Upper lobe of right lung (tissue), 1 donor: ENCODE measurements around the gene SMIM1. TPM values are rescaled to one million over a fixed set of nuclear protein-coding genes. Genes with fewer than 3 reads are reported as not detected.
"Not testable (repeated sequence)": the region's sequence is repeated elsewhere in the genome, so short reads cannot be mapped to it uniquely, and the experiment has no call there.

Experiments used
- ATAC-seq: fragments of 200-7000 bp; cut with Tn5 transposase; one replicate; pipeline ENCODE4 v1.9.1; 2020; ENCODE audit warnings: mild to moderate bottlenecking, moderate library complexity
- DNase-seq: peaks from one replicate; pipeline ENCODE4 v3.0.0-alpha.2; 2020
- H3K27ac ChIP-seq: fragments of 200-600 bp; one replicate; pipeline ENCODE4 v1.8.0; 2022
- H3K27me3 ChIP-seq: fragments of 200-600 bp; one replicate; pipeline ENCODE4 v1.8.0; 2022; ENCODE audit warnings: mild to moderate bottlenecking
- H3K36me3 ChIP-seq: fragments of 200-600 bp; one replicate; pipeline ENCODE4 v1.8.0; 2022
- H3K4me1 ChIP-seq: fragments of 200-600 bp; one replicate; pipeline ENCODE4 v1.8.0; 2022
- H3K4me3 ChIP-seq: fragments of 200-600 bp; one replicate; pipeline ENCODE4 v1.8.0; 2022; ENCODE audit warnings: mild to moderate bottlenecking
- H3K9me3 ChIP-seq: fragments of 200-600 bp; one replicate; pipeline ENCODE4 v1.8.0; 2022
- intact Hi-C: fragments of 100-400 bp; cut with DNase I; formaldehyde crosslinking; loops from one replicate; pipeline ENCODE4 v1.11.0; 2022
- total RNA-seq: library from RNA; stranded (reverse); fragmentation: NEBNext Ultra II Directional; extraction: Animal tissue kit (Norgen Biotek cat#: 25700); gene quantifications from one replicate; pipeline ENCODE4 v1.2.1, GENCODE V29; 2021
- TF ChIP-seq, protein P1 (sequence below): fragments of 200-600 bp; IDR thresholded peaks from one replicate; pipeline ENCODE4 v1.8.0; 2022; ENCODE audit warnings: antibody characterized with exemption
- donor health status: DM: no; HTN: yes; CAD: no; lungs with severe emphysema.

Gene SMIM1
- total RNA-seq, 1 donor from 2014 or later: 9.3 TPM

DNA sequence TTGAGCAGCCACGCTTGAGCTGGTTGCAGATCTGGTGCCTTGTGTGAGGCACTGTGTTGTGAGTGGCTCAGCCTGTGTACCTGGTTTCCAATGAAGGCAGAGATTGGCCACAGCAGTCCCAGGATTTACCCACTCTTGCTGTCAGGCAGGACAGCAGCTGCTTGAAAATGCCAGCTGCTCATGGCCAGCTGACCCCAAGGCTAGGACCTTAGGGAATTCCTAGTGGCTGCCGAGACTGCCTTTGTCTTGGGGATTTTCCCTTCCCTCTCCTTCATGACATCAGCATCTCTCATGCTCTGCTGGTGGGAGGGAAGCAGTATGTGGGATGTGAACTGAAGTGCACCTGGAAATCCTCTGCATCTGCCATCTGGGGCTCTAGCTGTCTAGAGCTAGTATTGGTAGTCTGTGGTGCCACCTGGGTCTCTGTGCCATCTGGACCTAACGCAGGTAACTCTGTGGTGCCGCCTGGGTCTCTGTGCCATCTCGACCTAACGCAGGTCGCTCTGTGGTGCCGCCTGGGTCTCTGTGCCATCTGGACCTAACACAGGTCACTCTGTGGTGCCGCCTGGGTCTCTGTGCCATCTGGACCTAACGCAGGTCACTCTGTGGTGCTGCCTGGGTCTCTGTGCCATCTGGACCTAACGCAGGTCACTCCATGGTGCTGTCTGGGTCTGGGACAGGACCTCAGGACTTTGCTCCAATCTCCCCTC is 27.6 kb downstream of the SMIM1 start:
- DNase-seq (no peak), ATAC-seq (no peak)
- TF ChIP-seq, protein P1, sequence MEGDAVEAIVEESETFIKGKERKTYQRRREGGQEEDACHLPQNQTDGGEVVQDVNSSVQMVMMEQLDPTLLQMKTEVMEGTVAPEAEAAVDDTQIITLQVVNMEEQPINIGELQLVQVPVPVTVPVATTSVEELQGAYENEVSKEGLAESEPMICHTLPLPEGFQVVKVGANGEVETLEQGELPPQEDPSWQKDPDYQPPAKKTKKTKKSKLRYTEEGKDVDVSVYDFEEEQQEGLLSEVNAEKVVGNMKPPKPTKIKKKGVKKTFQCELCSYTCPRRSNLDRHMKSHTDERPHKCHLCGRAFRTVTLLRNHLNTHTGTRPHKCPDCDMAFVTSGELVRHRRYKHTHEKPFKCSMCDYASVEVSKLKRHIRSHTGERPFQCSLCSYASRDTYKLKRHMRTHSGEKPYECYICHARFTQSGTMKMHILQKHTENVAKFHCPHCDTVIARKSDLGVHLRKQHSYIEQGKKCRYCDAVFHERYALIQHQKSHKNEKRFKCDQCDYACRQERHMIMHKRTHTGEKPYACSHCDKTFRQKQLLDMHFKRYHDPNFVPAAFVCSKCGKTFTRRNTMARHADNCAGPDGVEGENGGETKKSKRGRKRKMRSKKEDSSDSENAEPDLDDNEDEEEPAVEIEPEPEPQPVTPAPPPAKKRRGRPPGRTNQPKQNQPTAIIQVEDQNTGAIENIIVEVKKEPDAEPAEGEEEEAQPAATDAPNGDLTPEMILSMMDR: no peak
- H3K27ac ChIP-seq: no peak overlapping the region
- H3K4me1 ChIP-seq: peaks cover 8% of the 10 kb centered on the region
- no peaks in the 10 kb centered on the region for H3K27me3 ChIP-seq
- H3K36me3 ChIP-seq: no peaks in the 10 kb centered on the region
- intact Hi-C loops: no loop called here
- H3K4me3 ChIP-seq: no peak overlapping the region
- no peaks in the 10 kb centered on the region for H3K9me3 ChIP-seq

DNA sequence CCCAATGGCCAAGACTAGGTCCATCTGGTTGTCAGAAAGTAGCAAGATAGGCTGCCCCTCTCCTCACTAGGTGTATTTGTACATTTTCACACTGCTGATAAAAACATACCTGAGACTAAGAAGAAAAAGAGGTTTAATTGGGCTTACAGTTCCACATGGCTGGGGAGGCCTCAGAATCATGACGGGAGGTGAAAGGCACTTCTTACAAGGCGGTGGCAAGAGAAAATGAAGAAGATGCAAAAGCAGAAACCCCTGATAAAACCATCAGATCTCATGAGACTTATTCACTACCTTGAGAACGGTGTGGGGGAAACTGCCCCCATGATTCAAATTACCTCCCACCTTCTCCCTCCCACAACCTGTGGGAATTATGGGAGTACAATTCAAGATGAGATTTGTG is 28.2 kb downstream of the SMIM1 start:
- H3K4me1 ChIP-seq, H3K27me3 ChIP-seq, H3K36me3 ChIP-seq, H3K27ac ChIP-seq, H3K9me3 ChIP-seq, H3K4me3 ChIP-seq, ATAC-seq, intact Hi-C loops, DNase-seq: not testable (repeated sequence)

DNA sequence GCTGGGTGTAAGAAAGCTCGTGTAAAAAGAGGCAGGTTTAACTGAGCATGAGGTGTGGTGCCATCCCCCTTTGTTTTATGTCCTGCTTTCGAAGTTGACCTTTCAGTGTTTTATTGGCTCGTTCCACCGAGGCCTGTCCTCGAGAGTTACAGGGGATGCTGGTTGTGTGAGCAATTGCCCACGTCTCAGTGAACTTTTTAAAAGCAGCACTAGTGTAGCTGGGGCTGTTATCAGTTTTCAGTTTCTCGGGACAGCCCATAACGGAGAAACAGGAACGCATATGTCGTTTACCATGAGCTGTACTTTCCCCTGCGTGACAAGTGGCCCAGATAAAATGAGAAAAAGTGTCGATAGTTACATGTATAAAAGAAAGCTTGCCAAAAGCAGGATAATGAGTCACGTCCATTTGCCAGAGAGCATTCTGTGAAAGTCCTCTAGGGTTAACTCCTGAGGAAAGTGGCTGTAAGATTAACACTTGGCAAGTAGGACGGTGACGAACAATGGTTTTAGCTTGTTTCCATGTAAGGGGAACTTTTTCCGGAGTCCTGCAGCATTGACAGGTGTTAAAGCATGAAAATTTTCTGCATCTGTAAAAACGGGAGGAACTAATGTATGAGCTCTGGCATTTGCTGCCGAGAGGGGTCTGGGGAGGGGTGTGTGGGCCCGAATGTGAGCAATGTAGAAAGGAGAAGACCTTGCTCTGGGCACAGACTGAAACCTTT is 31.5 kb downstream of the SMIM1 start:
- H3K27ac ChIP-seq: no peak overlapping the region
- no peaks in the 10 kb centered on the region for H3K36me3 ChIP-seq
- H3K27me3 ChIP-seq: no peaks in the 10 kb centered on the region
- H3K4me1 ChIP-seq: no peaks in the 10 kb centered on the region
- no peak for ATAC-seq
- no peaks in the 10 kb centered on the region for H3K9me3 ChIP-seq
- TF ChIP-seq, protein P1: no peak
- intact Hi-C loops: no loop called here
- H3K4me3 ChIP-seq: no peak overlapping the region
- DNase-seq: no peak

DNA sequence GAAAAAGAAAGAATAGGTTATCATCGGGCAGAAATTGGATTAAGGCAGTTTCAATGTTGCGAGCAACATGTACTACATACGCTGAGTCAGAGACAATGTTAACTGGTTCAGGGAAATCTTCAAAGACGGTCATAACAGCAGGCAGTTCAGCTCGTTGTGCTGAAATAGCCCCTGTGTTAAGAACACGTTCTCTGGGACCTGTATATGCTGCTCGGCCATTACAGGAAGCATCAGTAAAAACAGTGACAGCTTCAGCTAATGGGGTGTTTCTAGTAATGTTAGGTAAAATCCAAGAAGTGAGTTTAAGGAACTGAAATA is 32.0 kb downstream of the SMIM1 start:
- H3K4me3 ChIP-seq, H3K27ac ChIP-seq, DNase-seq, H3K4me1 ChIP-seq, H3K36me3 ChIP-seq, intact Hi-C loops, H3K9me3 ChIP-seq, H3K27me3 ChIP-seq, ATAC-seq: not testable (repeated sequence)

DNA sequence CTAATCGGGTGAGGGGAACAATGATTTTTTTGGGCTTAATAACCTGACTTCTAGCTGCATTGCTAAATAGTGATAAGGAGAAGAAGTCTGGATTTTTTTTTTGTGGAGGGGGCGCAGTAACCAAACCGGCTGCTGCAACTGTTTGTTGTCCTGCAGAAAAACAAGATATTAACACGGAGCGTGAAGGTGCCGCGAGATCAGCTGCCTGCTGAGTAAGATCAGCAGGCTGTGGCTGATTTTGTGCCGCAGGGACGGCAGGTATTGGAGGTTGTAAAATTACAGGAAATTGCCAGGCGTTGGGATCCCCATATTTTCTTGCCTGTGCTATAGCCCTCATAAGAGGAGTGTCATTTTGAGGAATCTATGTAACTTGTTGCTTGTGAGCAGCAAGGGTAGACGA is 32.5 kb downstream of the SMIM1 start:
- Histone ChIP-seq H3K4me3 (no peak overlapping the region), H3K4me1 (no peaks in the 10 kb centered on the region), H3K27ac (no peak overlapping the region), H3K27me3 (no peaks in the 10 kb centered on the region), H3K9me3 (no peaks in the 10 kb centered on the region), H3K36me3 (no peaks in the 10 kb centered on the region)
- DNase-seq: no peak
- ATAC-seq: no peak
- intact Hi-C loops: no loop called here
- TF ChIP-seq, protein P1: no peak

DNA sequence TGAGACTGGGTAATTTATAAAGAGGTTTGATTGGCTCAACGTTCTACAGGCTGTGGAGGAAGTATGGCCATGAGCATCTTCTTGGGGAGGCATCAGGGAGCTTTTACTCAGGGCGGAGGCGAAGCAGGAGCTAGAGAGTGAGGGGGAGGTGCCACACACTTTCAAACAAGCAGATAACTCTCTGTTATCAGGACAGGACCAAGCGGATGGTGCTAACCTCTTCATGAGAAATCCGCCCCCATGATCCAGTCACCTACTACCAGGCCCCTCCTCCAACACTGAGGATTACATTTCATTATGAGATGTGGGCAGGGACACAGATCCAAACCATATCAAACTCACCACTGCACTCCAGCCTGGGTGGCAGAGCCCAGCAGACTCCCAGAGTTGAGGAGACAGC is 35.2 kb downstream of the SMIM1 start:
- Histone ChIP-seq H3K4me1 (no peaks in the 10 kb centered on the region), H3K9me3 (no peaks in the 10 kb centered on the region), H3K36me3 (no peaks in the 10 kb centered on the region), H3K4me3 (no peak overlapping the region), H3K27me3 (no peaks in the 10 kb centered on the region), H3K27ac (no peak overlapping the region)
- TF ChIP-seq, protein P1: no peak
- DNase-seq: no peak
- no peak for ATAC-seq
- intact Hi-C loops: no loop called here
